SH-SY5Y (cell line): ENCODE results near the gene AHNAK.

Source experiments
- GATA2 ChIP-seq: IDR thresholded peaks from 2 replicates; pipeline ENCODE4 v1.6.1; 2011; ENCODE audit warnings: mild to moderate bottlenecking, low read depth, low read length
- GATA3 ChIP-seq: IDR thresholded peaks from 2 replicates; pipeline ENCODE4 v1.6.1; 2011; ENCODE audit warnings: low read depth, mild to moderate bottlenecking, low read length, moderate library complexity

DNA sequence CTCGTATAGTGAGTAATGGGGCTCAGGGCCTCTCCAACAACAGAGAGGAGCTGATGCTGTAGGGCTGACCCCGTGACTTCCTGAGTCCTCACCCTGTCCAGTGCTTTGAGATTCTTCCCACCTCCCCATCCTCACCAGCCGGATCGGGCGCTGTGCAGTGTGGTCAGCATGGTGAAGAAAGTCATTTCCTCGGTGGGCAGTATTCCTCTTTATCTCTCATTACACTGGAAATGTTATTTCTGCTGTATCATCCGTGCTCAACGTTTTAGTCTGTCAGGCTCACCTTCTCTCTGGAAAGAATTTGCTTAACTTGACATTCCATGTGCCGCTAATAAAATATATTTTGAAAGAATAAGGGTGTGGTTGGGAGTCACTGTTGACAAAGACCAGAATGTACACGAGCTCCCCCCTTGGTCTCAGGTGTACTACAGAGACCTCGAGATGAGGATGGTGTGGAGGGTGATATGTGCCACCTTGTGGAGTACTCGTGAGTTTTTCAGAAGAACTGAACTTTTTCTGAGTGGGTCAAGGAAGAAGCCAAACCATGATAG, 153.5 kb downstream of the AHNAK start:
- TF ChIP-seq GATA2, result no peak
- TF ChIP-seq GATA3, result no peak
